ENCODE measurements around the gene REV3L. TPM values are rescaled to one million over a fixed set of nuclear protein-coding genes. Genes with fewer than 3 reads are reported as not detected.

Gene REV3L
- total and polyA plus RNA-seq, 7 experiments from 2014 or later: 8.6 to 31.8 (median 19.9) TPM

DNA sequence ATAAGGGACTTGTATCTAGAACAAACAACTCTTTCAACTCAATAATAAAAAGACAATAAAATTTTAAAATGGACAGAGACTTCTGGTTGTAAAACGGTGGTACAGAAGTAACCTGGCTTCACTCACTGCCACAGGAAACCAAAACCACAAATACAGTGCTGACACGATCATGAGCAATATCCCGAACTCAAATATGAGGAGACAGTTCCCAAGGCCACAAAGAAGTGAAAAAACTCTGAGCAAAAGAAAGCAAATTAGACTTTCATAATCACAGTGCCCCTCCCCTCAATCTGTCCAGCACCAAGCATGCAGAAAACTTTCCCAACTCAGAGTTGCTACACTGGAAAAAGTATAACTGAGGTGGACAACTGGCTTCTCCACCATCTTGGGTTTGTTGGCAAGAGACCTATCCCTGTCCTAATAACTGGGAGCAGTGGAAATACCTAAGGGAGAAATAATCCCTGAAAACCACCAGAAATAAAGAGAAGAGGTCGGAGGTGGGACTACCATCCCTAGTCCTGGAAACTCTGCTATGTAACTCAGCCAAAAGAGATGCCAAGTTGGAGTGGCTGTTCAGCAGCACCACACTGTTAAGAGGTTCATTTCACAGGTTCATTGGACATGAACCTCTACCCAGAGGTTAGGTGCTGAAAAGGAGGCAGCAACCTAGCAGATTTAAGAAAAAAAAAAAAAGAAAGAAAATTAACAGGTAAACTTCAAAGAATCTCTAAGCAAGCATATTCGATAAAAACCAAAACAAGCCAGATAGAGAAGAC lies 55.5 kb downstream of the REV3L start:
- no peak overlapping the region for H3K4me3 ChIP-seq (ENCODE audit: low read length)
- Mint-ChIP-seq H3K4me3 (peak overlapping the region; percentile 26 to 74 (median 65)), H3K27me3 (no peaks in the 10 kb centered on the region), H3K9me3 (peaks cover 4 to 44% (median 22%) of the 10 kb centered on the region in 11 donors), H3K36me3 (peaks cover 17 to 42% (median 37%) of the 10 kb centered on the region in 5 donors), H3K27ac (no peak overlapping the region), H3K4me1 (peaks cover 39 to 74% (median 55%) of the 10 kb centered on the region in 7 donors)
- ChIA-PET CTCF (interaction anchor here (0.7 kb wide), 1 partner anchor 82 kb away, joined by 3 read pairs; no protein-coding TSS in a partner anchor), POLR2A (no interaction called here)
- intact Hi-C loops (cut with micrococcal nuclease): loop anchor here in 1 of 2 donors (5.0 kb wide), 1 partner anchor 35 kb away; no protein-coding TSS in a partner anchor
- peaks cover 0 to 12% (median 0%) of the 10 kb centered on the region in 3 experiments for H3K9me3 ChIP-seq (ENCODE audit: control insufficient read depth in 2 of 3, low read length in 3 of 3)
- H3K36me3 ChIP-seq (ENCODE audit: control insufficient read depth in 2 of 3, insufficient read depth in 3 of 3, low read length in 3 of 3): no peaks in the 10 kb centered on the region
- H3K27me3 ChIP-seq (ENCODE audit: control insufficient read depth in 2 of 2, insufficient read depth in 2 of 2, low read length in 2 of 2): no peaks in the 10 kb centered on the region
- peak in 1 of 9 donors; percentile 13 for DNase-seq
- H3K27ac ChIP-seq (ENCODE audit: low read depth, low read length): no peak overlapping the region
- peaks cover 0 to 8% of the 10 kb centered on the region in 2 donors for H3K4me1 ChIP-seq (ENCODE audit: control insufficient read depth in 2 of 2, insufficient read depth in 2 of 2, low read length in 2 of 2)
- peak; percentile 82 for ATAC-seq

DNA sequence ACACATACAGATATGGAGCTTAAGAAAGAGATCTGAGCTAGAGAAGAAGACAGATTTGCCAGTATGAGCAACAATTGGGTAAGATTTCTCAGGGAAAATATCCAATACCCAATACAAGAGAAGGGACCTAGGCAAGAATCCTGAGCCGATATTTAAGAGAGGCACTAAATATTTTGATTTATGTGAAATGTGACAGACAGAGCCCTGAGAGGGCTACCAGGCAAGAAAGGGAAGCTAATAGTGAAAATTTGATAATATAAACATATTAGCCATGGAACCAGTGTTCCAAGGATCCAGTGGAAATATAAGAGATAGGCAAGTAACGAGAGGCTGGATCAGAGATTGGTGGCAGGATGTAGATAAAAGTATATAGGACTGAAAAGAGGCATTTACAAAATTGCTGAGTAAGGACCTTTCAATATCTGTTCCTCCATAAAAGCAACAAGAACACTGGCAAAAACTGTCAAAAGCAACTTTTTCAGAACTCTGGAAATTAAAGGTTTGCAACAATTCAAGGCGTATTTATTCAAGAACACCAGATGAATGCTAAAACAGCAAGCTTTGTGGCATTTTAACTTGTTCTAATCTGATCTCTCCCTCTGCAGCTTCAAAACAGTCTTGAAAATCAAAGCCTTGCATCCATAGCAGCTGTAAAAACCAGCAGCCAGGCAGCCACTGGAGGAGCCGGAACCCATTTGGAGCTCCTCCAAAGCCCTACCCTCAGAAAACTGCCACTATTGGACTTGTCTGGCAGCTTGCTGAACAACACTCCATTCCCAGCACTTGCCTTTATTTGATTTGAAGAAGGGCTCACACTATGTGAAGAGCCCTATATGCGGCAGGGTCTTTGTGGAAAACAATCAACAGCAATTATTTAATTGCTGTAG lies 58.8 kb downstream of the REV3L start:
- H3K4me1 Mint-ChIP-seq: peaks cover 26 to 63% (median 40%) of the 10 kb centered on the region in 7 donors
- H3K27ac ChIP-seq (ENCODE audit: low read depth, low read length): no peak overlapping the region
- POLR2A ChIA-PET: interaction anchor here (0.5 kb wide), 1 partner anchor 314 kb away, joined by 3 read pairs; no protein-coding TSS in a partner anchor

DNA sequence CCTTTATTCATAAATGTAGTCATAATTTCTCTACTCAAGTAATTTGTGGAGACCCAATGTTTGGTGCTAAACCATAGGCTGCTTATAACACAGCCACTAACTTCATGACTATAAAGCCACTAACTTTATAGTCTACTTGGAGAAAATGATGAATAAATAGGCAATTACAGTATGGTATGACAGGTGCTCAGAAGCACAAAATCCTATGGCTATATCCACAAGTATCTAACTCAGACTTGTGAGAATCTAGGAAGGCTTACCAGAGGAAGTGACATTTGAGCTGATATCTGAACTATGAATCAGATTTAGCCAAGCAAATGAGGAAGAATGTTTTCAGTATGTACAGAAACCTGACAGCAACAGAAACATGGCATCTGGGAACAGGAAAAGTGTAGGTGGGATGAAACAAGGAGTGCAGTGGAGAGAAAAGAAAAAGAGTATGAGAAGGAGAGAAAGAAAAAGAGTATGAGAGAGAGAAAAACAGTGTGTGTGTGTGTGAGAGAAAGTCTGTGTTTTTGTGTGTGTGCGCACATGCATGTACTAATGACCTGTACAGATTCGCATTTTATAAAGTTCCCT lies 59.9 kb downstream of the REV3L start:
- Mint-ChIP-seq H3K4me3 (peak overlapping the region in 2 of 10 donors; percentile 7 to 21), H3K27me3 (no peaks in the 10 kb centered on the region), H3K36me3 (peaks cover 3 to 18% (median 9%) of the 10 kb centered on the region in 5 donors), H3K9me3 (peaks cover 0 to 10% (median 3%) of the 10 kb centered on the region in 11 donors), H3K27ac (peak overlapping the region in 1 of 9 donors; percentile 73), H3K4me1 (peaks cover 26 to 55% (median 38%) of the 10 kb centered on the region in 7 donors)
- H3K4me1 ChIP-seq (ENCODE audit: control insufficient read depth in 2 of 2, insufficient read depth in 2 of 2, low read length in 2 of 2): peaks cover 0 to 5% of the 10 kb centered on the region in 2 donors
- ATAC-seq (peak; percentile 38), DNase-seq (no peak)
- H3K9me3 ChIP-seq (ENCODE audit: control insufficient read depth in 2 of 3, low read length in 3 of 3): no peaks in the 10 kb centered on the region
- intact Hi-C loops (cut with micrococcal nuclease): loop anchor here in 1 of 2 donors (2.0 kb wide), 1 partner anchor 14 kb away; no protein-coding TSS in a partner anchor
- no peaks in the 10 kb centered on the region for H3K27me3 ChIP-seq (ENCODE audit: control insufficient read depth in 2 of 2, insufficient read depth in 2 of 2, low read length in 2 of 2)
- no peaks in the 10 kb centered on the region for H3K36me3 ChIP-seq (ENCODE audit: control insufficient read depth in 2 of 3, insufficient read depth in 3 of 3, low read length in 3 of 3)
- POLR2A ChIA-PET: no interaction called here
- H3K27ac ChIP-seq (ENCODE audit: low read depth, low read length): no peak overlapping the region
- CTCF ChIA-PET: no interaction called here
- no peak overlapping the region for H3K4me3 ChIP-seq (ENCODE audit: low read length)

More for the DNA sequence above, 58.8 kb downstream of the REV3L start:
- no peaks in the 10 kb centered on the region for H3K27me3 Mint-ChIP-seq
- no peak overlapping the region for H3K4me3 ChIP-seq (ENCODE audit: low read length)
- intact Hi-C loops (cut with micrococcal nuclease): loop anchor here in 1 of 2 donors (2.0 kb wide), 1 partner anchor 13 kb away; no protein-coding TSS in a partner anchor
- H3K36me3 ChIP-seq (ENCODE audit: control insufficient read depth in 2 of 3, insufficient read depth in 3 of 3, low read length in 3 of 3): no peaks in the 10 kb centered on the region
- peaks cover 8 to 28% (median 19%) of the 10 kb centered on the region in 5 donors for H3K36me3 Mint-ChIP-seq
- peak overlapping the region in 1 of 10 donors; percentile 31 for H3K4me3 Mint-ChIP-seq
- peaks cover 0 to 5% of the 10 kb centered on the region in 2 donors for H3K4me1 ChIP-seq (ENCODE audit: control insufficient read depth in 2 of 2, insufficient read depth in 2 of 2, low read length in 2 of 2)
- H3K9me3 ChIP-seq (ENCODE audit: control insufficient read depth in 2 of 3, low read length in 3 of 3): peaks cover 0 to 5% (median 0%) of the 10 kb centered on the region in 3 experiments
- CTCF ChIA-PET: interaction anchor here (0.6 to 1.1 kb wide), 2 partner anchors 54 to 356 kb away, joined by 3 read pairs; no protein-coding TSS in a partner anchor
- no peaks in the 10 kb centered on the region for H3K27me3 ChIP-seq (ENCODE audit: control insufficient read depth in 2 of 2, insufficient read depth in 2 of 2, low read length in 2 of 2)
- ATAC-seq (no peak), DNase-seq (no peak)
- H3K9me3 Mint-ChIP-seq: peaks cover 4 to 21% (median 13%) of the 10 kb centered on the region in 11 donors
- H3K27ac Mint-ChIP-seq: no peak overlapping the region

DNA sequence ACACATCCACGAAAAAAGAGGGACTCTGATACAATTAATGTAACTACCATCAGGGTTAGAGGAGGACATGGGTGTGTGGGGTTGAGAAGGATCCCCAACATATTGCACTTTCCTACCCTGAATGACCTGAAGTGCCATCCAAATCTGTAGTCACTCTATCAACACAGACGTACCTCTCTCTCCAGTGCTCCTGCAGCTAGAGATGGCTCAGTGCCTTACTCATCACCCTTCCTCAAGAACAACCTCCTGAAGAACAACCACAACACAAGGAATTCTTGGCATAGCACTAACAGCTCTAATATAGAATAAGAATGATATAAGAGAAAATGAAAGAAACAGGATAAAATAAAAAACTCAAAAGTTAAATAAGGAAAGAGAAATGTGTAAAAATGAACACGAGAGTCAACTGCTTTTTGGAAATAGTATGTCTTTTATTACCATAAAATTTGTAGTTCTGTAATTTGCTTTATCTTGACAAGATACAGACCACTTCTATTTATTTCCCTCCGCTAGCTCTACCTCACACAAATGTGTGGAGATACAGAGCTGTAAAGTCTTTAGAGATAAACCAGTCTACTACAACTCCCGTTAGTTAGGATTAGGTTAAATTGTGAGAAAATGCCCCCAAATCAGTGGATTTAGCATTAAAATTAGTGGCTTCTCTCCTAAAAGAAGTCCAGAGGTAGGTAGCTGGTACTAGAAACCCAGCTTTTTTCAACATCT lies 63.9 kb downstream of the REV3L start:
- no peak for ATAC-seq
- H3K4me3 ChIP-seq (ENCODE audit: low read length): no peak overlapping the region
- ChIA-PET POLR2A (interaction anchor here (0.6 kb wide), 1 partner anchor 186 kb away, joined by 4 read pairs; no protein-coding TSS in a partner anchor), CTCF (no interaction called here)
- no peaks in the 10 kb centered on the region for H3K9me3 Mint-ChIP-seq
- H3K27ac Mint-ChIP-seq: no peak overlapping the region
- no peak for DNase-seq
- peaks cover 0 to 10% (median 0%) of the 10 kb centered on the region in 5 donors for H3K36me3 Mint-ChIP-seq
- peaks cover 0 to 8% (median 4%) of the 10 kb centered on the region in 3 experiments for H3K36me3 ChIP-seq (ENCODE audit: control insufficient read depth in 2 of 3, insufficient read depth in 3 of 3, low read length in 3 of 3)
- H3K4me1 Mint-ChIP-seq: peaks cover 10 to 27% (median 21%) of the 10 kb centered on the region in 7 donors
- H3K4me1 ChIP-seq (ENCODE audit: control insufficient read depth in 2 of 2, insufficient read depth in 2 of 2, low read length in 2 of 2): no peaks in the 10 kb centered on the region
- intact Hi-C loops (cut with micrococcal nuclease): loop anchor here in 1 of 2 donors (5.0 kb wide), 1 partner anchor 53 kb away; no protein-coding TSS in a partner anchor
- H3K27me3 ChIP-seq (ENCODE audit: control insufficient read depth in 2 of 2, insufficient read depth in 2 of 2, low read length in 2 of 2): no peaks in the 10 kb centered on the region
- H3K4me3 Mint-ChIP-seq: no peak overlapping the region
- H3K27me3 Mint-ChIP-seq: no peaks in the 10 kb centered on the region
- no peak overlapping the region for H3K27ac ChIP-seq (ENCODE audit: low read depth, low read length)
- no peaks in the 10 kb centered on the region for H3K9me3 ChIP-seq (ENCODE audit: control insufficient read depth in 2 of 3, low read length in 3 of 3)

DNA sequence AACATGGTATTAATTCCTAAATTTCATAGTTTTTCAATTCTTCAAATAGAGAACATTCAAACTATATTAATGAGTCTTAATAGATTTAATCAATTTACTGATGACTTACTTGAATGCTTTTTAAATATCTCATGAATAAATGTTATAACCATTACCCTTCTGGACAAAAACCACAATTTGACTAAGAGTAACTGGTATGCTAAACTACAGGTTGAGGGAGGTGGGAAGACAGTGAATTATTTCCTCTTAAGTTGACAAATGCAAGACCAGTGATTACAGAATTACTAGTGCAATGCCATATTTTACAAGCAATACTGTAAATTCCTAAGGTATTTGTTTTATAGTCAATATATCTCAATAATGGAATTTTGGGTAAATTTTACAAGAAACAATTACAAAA lies 65.1 kb downstream of the REV3L start:
- Mint-ChIP-seq H3K4me3 (no peak overlapping the region), H3K36me3 (peaks cover 0 to 10% (median 0%) of the 10 kb centered on the region in 5 donors), H3K27ac (no peak overlapping the region), H3K4me1 (peaks cover 0 to 15% (median 9%) of the 10 kb centered on the region in 7 donors), H3K9me3 (no peaks in the 10 kb centered on the region), H3K27me3 (no peaks in the 10 kb centered on the region)
- CTCF ChIA-PET: no interaction called here
- DNase-seq: no peak
- POLR2A ChIA-PET: interaction anchor here (0.7 kb wide), 1 partner anchor 27 kb away, joined by 3 read pairs; no protein-coding TSS in a partner anchor
- no peaks in the 10 kb centered on the region for H3K27me3 ChIP-seq (ENCODE audit: control insufficient read depth in 2 of 2, insufficient read depth in 2 of 2, low read length in 2 of 2)
- H3K4me1 ChIP-seq (ENCODE audit: control insufficient read depth in 2 of 2, insufficient read depth in 2 of 2, low read length in 2 of 2): no peaks in the 10 kb centered on the region
- no peaks in the 10 kb centered on the region for H3K9me3 ChIP-seq (ENCODE audit: control insufficient read depth in 2 of 3, low read length in 3 of 3)
- ATAC-seq: no peak
- peaks cover 0 to 8% (median 4%) of the 10 kb centered on the region in 3 experiments for H3K36me3 ChIP-seq (ENCODE audit: control insufficient read depth in 2 of 3, insufficient read depth in 3 of 3, low read length in 3 of 3)
- intact Hi-C loops (cut with micrococcal nuclease): loop anchor here in 1 of 2 donors (5.0 kb wide), 1 partner anchor 54 kb away; no protein-coding TSS in a partner anchor
- no peak overlapping the region for H3K27ac ChIP-seq (ENCODE audit: low read depth, low read length)
- no peak overlapping the region for H3K4me3 ChIP-seq (ENCODE audit: low read length)
